ENCODE results near the gene PAXX.

The PAXX gene

DNA sequence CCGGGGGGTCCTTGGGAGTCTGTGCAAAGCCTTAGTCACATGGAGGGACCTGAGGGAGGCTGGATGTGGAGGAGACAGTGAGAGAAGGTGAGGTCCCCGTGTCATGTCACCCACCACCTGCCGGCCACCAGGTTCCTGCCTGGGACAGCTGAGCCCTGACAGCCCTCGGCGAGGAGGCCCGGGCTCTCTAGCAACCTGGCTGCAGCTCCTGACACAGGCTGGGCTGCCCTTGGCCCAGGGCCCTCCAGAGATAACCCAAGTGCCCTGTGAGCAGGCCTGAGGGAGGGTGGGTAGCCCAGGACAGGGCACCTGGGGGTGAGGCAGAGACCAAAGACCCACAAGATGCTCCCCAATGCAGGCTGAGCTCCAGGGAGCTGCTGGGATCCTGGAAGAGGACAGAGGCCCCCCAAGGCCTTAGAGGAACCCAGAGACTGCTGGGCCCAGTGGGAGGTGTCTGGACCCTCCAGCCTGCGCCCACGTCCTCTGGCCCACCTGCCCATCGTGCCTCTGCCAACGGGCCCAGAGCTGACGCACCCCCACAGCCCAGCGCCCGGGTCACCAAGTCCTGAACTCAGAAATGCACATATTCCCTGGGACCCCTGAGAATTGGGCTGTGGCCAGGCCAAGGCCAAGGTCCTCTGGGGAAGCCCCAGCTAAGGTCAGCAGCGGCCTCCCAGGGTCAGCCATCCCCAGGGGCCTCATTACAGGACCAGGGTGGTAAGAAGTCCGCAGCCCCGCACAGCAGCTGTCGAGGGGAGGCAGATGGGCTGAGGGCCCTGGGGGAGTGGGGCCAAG lies 23.7 kb upstream of the PAXX start:
- DNase-seq, result no peak

DNA sequence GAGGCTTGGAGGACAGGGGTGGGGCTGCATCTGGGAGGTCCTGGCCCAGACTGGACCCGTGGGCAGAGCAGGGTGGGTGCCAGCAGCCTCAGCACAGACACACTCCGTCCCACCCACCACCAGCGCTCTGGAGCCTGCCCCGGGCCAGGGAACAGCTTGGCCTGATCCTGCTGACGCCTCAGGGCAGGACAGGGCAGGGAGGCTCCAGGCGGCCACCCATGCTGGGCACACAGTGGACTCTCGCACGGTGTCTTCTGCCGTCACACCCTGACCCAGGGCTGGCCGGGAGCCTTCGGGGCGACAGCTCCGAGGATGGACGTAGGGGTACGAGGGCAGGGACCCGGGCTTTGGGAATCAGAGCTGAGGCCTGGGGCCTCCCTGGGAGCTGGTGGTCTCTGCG lies 23.1 kb upstream of the PAXX start:
- no peak for DNase-seq

DNA sequence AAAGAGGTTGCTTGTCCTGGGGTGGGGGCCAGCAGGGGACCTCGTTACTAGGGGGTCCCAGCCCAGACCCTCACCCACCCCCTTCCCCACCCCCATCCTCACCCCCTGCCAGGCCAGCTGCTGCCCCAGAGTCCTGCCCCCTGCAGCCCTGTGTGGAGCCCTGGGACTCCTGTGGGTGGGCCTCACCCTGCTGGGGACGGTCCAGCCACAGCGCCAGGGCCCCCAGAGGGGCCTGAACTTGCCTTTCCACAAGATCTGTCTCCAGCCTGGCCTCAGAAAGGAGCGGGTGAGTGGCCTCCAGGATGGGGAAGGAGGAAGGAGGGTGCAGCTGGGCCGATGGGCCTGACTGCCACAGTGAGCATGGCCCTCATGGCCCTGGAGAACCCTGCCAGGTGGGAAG lies 22.4 kb upstream of the PAXX start:
- DNase-seq, result no peak

DNA sequence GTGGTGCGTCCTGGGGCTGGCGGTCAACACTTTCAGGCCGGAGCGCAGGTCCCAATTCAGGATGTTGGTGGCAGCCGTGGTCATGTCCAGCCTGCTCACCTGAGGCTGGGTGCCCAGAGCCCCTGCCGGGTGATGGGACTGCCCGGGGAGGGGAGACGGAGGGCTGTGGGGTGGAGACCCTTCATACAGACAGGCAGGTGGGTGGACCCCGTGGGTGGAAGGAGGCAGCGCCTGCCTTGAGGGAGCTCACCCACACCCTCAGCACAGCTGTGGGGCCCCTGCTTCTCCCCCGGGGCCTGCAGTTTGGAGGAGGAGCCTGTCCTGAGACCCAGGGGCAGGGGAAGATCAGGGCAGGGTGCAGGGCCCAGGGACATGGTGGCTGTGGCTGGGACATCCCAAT lies 21.9 kb upstream of the PAXX start:
- no peak for DNase-seq

DNA sequence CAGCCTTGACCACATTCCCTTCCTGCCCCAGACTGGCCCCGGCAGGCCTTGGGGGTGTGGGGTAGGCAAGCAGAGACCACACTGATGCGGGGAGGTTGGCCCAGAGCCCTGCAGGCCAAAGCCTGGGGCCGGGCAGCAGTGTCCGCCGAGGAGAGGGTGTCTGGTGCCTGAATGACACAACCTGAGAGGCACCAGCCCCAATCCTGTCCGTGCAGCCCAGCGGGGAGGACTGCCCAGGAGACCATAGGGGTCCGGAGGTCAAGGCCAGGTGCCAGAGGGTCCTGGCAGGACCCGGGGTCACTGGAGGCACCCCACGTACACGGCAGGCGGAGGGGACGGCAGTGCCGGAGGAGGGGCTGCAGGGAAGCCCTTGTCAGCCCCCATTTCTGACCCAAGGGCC lies 20.5 kb upstream of the PAXX start:
- DNase-seq, result no peak

DNA sequence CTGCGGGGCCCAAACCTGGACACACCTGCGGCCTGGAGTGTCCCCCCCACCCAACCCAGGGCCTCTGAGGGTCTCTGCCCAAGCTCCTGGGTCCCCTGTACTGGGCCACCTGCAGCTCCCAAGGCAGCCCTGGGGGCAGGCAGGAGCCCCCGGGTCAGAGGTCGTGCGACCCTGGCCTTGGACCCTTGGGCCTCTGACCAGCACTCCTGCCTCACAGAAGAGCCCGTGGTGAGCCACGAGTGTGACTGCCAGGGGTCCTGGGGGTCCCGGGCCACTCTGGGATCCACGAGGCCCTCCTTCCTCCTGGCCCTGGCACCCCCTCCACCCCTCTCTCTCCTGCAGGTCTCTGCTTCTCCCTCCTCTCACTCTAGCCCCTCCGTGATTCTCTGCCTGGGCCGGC lies 19.9 kb upstream of the PAXX start:
- DNase-seq, result no peak

DNA sequence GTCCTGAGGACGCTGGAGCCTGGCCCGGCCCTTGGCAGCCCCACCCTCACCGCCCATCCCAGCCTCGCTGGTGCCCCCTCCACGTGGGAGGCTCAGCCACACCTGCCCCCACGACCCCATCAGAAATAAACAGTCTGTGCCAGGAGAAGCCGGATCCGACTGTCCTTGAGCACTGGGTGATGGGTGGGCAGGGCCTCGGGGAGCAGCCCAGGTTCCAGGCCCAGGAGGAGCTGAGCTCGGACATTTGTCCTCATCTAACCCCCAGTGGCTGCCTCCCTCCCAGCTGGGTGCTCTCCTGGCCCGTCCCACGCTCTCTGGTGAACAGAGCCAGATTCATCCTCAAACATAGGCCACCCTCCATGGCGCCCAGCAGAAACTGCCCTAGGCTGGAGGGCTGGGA lies 19.5 kb upstream of the PAXX start:
- DNase-seq, result no peak

DNA sequence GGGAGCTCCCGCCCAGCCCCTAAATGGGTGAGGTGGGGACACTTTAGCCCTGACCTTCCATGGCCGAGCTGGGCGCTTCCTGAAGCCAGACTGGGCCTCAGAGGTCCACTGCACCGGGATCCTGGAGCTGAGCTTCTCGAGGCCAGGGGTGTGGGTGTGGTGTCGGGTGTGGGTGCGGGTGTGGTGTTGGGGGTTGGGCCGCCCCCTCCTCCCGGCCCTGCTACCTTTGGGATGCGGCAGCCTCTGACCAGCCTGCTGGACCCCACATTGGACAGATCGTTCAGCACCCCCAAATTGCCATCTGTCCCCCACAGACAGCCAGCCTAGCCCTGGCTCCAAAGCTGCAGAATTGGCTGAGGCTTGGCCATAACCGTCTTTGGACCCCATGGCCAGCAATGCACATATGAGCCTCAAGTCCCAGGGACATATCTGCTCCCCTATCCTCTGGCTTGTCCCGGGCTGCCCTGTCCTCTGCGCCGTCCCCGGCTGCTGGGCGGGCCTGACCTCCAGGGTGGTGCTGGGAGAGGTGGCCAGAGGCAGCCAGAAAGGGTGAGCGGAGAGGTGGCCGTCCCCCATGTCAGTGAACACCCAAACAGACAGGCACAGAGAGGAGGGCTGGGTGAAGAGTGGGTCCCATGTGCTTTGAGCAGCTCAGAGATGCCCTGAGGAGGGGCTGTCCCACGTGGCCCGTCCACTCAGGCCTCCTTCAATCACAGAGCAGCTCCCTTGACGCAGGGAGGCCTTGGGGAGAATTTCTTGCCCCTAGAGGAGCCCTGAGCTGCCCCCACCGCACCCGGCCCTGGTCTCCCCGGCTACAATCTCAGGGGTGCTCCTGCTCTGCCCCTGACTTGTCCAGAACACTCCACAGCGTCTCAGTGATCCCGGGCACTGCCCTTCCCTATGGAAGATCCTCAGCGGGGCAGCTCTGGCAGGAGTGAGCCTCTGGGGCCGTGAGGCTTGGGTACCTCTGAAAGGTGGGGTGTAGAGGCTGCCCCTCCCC lies 18.3 kb upstream of the PAXX start:
- no peak for DNase-seq

DNA sequence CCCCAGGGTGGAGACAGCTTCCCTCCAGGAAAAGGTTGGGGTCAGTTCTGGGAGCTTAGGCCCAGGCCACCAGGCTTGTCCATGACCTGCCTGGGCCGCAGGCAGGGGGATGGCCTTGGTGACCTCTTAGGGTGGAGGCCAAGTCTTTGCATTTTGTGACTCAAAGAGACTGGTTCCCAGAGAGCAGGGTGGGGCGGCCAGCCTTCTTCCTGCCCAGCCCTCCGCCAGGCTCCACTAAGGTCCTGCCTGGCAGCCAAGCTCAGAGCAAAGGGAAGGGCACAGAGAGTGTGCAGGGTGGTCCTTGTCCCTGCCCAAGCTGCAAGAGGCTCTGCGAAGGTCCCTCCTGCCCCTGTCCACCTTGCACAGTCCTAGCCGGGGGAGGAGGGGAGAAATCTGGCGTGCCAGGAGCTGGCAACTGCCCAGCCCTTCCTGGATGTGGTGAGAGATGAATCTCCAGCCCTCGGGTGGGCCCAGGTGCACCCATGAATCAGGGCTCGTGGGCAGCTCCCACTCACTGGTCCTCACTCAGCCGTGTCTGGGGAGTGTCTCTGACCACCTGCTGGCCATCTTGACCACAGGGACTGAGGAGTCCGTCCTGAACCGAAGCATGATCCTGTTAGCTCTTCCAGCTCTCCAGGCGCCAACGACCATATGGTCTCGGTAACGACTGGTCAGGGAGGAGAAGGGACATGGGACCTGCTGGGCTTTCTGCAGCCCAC lies 17.2 kb upstream of the PAXX start:
- DNase-seq, result no peak

DNA sequence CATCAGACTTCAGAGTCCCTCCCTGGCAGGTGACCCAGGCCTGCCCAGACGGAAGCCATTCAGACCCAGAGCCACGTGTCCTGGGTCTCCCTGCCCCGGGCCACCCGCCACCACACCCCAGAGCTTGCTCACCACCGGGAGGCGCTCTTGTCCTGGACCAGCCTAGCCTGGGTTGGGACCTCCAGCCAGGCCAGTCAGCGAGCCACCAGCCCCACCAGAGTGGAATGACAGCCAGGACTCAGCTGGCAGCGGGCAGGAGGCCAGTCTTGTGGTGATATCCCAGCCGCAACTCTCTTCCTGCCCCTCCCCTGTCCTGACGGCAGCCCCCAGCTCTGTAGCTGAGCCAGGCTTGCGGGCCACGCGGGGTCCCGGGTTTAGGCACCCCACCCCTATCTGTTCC lies 16.6 kb upstream of the PAXX start:
- no peak for DNase-seq

DNA sequence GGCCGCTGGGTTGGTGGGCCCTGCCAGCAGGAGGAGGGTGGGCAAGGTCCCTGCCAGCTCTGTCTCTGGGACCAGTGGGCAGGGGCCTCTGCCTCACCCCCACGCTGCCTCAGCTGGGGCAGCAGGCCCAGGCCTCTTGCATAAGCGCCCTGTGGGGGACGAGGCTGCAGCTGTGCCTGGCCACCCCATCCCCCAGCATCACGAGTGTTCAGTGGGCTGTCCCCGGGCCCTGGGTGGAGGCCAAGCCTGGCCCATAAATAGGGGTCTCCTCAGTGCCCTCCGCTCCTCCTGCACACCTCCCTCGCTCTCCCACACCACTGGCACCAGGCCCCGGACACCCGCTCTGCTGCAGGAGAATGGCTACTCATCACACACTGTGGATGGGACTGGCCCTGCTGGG lies 15.0 kb upstream of the PAXX start, which contains the start of gene PTGDS:
Gene PTGDS (plus strand): TSS at position 282 of the 400 bp plus-strand sequence. CDS start 75 bp downstream, at position 357.
- DNase-seq, result no peak

DNA sequence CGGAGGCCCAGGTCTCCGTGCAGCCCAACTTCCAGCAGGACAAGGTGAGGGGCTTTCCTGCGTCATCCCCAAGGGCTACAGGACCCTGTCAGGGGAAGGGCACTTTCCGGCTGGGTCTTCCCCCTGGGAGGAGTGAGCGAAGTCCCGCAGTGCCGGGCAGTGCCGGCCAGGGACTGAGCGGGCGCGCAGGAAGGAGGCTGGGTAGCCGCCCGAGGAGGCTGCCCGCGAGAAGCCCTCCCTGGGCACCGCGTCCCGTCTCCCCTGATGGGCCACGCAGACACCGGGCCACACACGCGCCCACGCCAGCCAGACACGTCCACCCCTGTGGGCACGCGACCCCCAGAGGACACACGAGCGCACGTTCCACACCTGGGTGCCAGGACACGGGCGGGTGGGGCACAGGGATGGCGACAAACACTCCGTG lies 14.6 kb upstream of the PAXX start:
- no peak for DNase-seq

DNA sequence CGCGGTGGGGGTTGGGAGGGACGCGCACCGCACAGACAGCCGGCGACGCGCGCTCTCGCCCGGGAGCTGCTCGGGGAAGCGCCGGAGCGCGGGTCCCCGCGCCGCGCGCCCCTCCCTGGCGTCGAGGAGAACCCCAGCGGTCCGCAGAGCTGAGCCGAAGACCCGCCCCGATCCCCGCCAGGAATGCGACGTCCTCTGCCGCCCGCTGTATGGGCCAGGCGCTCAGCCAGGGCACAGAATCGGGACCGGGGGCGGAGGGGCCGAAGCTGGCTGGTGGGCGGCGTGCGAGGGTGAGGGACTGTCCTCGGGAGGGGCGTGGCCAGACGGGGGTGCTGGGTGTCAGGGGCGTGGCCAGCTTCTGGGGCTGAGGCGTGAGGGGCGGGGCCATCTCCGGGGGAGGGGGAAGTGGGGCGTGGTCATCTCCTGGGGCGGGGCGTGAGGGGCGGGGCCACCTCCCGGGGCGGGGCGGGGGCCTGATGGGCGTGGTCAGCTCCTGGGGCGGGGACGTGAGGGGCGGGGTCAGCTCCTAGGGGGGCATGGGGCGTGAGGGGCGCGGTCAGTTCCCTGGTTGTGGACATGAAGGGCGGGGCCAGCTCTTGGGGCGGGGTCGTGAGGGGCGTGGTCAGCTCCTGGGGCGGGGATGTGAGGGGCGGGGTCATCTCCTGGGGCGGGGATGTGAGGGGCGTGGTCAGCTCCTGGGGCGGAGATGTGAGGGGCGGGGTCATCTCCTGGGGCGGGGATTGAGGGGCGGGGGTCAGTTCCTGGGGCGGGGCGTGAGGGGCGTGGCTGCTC lies 14.0 kb upstream of the PAXX start:
- DNase-seq, result no peak

DNA sequence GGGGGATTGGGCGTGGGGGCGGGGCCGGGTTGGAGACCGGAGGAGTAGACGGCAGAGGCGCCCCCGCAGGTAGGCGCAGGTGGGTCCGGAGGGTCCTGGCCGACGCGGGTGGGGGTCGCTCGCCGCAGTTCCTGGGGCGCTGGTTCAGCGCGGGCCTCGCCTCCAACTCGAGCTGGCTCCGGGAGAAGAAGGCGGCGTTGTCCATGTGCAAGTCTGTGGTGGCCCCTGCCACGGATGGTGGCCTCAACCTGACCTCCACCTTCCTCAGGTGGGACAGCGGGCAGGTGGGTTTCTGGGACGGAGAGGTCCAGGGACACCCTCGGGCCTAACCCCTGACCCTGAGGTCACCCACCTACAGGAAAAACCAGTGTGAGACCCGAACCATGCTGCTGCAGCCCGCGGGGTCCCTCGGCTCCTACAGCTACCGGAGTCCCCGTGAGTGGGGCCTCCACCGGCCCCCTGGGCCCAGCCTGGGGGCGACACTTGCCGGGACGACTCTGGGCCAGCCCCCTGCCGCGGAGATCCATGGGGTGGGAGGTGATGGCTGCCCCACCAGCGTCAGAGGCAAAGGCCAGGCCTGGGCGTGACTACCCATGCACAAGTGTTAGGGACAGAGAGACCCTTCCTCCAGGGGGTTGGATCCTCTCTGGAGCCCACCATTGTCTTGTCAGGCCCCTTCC lies 13.2 kb upstream of the PAXX start:
- no peak for DNase-seq

DNA sequence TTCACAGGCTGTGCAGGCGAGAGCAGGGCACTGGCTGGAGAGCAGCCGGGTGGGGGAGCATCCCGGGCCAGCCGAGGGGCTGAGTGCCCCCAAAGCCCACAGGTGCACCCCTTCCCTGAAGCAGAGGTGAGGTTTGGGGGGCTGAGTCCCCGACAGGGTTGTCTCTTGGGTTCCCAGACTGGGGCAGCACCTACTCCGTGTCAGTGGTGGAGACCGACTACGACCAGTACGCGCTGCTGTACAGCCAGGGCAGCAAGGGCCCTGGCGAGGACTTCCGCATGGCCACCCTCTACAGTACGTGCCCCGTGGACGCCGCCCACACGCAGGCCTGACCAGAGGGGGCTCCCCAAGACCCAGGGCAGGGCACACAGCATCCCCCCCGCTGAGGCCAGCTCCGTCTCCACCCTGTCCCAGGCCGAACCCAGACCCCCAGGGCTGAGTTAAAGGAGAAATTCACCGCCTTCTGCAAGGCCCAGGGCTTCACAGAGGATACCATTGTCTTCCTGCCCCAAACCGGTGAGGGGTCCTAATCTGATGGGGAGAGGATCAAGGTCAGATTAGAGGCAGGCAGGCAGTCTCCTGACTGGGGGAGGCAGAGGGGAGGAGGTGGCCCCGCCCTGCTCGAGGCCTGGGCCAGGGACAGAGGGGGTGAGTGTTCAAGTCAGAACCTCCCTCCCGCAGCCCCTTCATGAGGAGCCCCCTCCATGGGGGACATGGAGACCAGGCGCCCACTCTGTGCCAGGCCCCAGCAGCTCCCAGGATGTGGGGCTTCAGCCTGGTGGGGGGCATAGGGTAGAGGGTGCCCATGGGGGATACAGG lies 12.2 kb upstream of the PAXX start:
- no peak for DNase-seq

DNA sequence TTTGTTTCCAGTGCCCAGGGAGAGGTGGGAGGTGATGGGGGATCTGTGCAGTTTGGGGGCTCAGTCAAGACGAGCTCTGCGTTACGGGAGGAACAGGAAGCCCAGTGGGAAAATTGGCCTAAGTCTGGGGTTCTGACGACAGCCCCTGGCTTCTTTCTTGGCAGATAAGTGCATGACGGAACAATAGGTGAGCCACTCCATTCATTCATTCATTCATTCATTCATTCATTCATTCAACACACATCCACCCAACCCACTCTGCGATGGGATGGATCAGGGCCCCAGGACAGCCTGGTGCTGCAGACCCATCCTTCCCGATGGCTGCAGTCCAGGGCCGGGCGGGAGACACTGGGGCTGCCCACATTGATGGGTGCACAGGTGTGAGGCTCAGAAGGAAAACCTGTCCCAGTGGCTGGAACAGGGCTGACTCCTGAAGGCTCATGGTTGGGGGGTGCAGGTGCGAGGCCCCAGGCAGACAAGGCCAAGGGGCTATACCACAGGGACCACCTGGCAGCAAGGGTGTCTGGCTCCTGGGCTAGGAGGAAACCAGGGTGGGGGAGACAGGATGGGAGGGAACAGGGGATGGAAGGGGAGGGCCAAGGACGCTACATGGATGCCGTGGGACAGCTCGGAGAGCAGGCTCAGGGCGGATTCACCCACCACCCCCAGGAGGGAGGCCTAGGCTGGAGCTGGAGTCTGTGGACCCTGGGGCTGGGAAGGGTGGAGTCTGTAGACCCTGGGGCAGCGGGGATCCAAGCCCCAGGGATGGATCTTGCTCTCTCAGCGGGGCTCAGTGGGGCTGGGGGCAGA lies 11.3 kb upstream of the PAXX start:
- no peak for DNase-seq

DNA sequence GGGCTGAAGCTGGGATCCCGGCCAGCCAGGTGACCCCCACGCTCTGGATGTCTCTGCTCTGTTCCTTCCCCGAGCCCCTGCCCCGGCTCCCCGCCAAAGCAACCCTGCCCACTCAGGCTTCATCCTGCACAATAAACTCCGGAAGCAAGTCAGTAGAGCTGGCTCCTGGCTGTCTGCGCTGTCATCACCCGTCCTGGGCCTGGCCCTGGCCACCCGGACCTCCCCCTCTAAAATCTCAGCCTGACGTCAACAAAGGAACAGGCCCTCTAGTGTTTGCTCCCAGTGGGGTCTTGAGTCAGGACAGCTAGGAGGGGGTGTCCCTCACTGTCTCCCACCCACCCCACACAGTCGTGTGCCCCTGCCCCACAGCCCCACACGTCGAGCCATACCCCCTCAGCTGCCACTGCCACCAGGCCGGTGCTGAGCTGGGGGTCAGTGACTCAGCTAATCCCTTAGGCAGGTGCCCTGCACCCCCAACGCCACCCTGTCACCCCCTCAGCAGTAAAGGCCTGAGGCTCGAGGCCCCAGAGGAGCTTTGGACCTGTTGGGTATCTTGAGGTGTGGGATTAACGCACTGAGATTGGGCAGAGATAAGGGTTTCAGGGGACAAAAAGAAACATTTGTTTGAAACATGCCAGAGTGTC lies 10.5 kb upstream of the PAXX start:
- no peak for DNase-seq

DNA sequence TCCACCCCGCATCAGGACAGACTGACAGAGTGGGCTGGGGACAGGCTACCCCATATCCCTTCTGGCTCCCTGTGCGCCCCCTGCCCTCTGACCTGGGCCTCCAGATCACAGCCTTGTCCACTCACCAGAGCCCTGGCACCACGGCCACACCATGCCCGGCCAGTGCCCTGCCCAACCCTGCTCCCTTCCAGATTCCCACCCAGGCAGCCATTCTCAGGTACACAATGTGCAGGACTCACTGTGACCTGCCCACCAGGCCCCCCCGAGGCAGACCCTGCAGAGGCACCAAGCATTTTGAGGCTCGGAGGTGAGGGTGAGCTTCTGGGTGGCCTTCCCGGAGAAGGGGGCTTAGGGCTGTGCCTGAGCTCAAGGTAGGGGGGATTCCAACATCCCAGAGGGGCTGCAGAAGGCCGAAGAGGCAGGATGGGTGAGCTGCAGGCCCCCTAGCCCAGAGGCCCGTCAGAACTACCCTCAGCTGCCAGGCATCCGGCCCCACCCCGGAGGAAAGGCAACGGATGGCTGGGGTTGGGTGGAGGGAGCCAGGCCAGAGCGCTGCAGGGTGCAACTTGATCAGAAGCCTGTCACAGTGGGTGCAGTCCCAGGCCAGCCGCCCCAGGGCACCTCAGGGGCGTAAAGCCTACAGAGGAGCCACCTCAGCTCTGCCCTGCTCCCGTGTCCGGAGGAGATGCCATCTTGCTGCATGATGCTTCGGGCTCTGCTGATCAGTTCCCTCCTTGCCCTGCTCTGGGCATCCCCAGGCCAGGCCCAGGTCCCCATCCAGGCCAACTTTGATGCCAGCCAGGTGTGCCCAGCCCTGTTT lies 9.8 kb upstream of the PAXX start, which contains the start of gene LCNL1:
Gene LCNL1 (plus strand): TSS at position 762 of the 820 bp plus-strand sequence. CDS start 594 bp downstream, outside the sequence.
- no peak for DNase-seq

Measured in NCI-H187 (cell line).